ENCODE data around the gene NAB2. TPM values are rescaled to one million over a fixed set of nuclear protein-coding genes. Genes with fewer than 3 reads are reported as not detected.
A peak's percentile ranks its signal among the peaks of the same experiment; 100 is the strongest.
"Not testable (repeated sequence)": the region's sequence is repeated elsewhere in the genome, so short reads cannot be mapped to it uniquely, and the experiment has no call there.

The NAB2 gene
- total and polyA plus RNA-seq, 5 donors, result 12.8 to 22.7 (median 13.8) TPM

DNA sequence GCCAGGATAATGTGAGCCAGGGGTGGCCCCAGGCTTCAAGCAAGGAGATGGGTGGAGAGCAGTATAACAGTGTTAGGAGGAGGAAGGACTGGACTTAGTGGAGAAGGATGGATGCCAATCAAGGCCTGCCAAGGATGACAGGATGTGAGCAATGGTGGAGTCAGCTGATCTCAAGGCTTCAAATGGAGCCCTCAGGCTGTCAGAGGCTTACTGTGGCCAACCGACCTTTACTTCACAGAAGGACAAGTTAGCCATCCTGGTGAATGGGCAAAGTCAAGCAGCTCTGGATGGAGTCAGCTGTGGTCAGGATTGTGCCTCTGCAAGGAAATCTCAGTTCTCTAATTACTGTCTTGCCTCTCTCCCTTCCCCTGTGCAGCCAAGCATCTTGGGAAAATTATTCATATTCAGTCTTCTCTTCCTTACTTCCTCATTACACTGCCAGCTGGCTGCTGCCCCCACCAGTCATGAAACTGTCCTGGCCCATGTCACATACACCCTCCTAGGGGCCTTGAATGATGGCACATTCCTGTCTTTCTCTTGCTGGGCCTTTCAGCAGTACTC, 29.9 kb downstream of the NAB2 start:
- intact Hi-C loops (cut with DNase I), result loop anchor here in 1 of 4 donors (10.0 kb wide), 1 partner anchor 104 kb away; the partner anchor contains the start of gene TAC3
- peak; percentile 63 to 65 for ATAC-seq
- Histone ChIP-seq H3K4me3 (ENCODE audit: low read length) (no peak overlapping the region), H3K9me3 (ENCODE audit: control insufficient read depth, low read length) (no peaks in the 10 kb centered on the region), H3K4me1 (ENCODE audit: control insufficient read depth, insufficient read depth, low read length) (peaks cover 3% of the 10 kb centered on the region), H3K27ac (ENCODE audit: low read length) (no peak overlapping the region), H3K27me3 (ENCODE audit: control insufficient read depth, insufficient read depth) (no peaks in the 10 kb centered on the region)
- WGBS, result 72% methylated on average over 1 of the region's 1 CpG
- peak; percentile 36 to 64 (median 58) for DNase-seq

- Histone ChIP-seq H3K4me1 (ENCODE audit: control insufficient read depth, insufficient read depth, low read length) (peaks cover 3% of the 10 kb centered on the region), H3K4me3 (ENCODE audit: low read length) (no peak overlapping the region), H3K27ac (ENCODE audit: low read length) (no peak overlapping the region), H3K27me3 (ENCODE audit: control insufficient read depth, insufficient read depth) (no peaks in the 10 kb centered on the region), H3K9me3 (ENCODE audit: control insufficient read depth, low read length) (no peaks in the 10 kb centered on the region)
- ATAC-seq (peak in 1 of 2 donors; percentile 9), DNase-seq (no peak)
- WGBS, result 84% methylated on average over 5 of the region's 5 CpGs
- intact Hi-C loops (cut with DNase I), result loop anchor here in 2 of 4 donors (5.0 to 10.0 kb wide), 2 partner anchors 58 to 105 kb away; partner anchors contain the start of gene TAC3 (in 1 of the 2)
Observed at GRCh38 chr12:57119294-57120085, 30.6 kb downstream of the NAB2 start.

DNA sequence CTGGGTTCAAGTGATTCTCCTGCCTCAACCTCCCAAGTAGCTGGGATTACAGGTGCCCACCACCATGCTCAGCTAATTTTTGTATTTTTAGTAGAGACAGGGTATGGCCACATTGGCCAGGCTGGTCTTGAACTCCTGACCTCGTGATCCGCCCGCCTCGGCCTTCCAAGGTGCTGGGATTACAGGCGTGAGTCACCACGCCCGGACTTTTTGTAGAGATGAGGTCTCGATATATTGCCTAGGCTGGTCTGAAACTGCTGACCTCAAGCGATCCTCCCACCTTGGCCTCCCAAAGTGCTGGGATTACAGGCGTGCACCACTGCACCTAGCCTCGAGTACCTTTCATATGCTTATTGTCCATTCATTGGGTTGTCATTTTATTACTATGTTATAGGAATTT, 31.8 kb downstream of the NAB2 start:
- intact Hi-C loops (cut with DNase I), result loop anchor here in 1 of 4 donors (5.0 kb wide), 1 partner anchor 57 kb away; no protein-coding TSS in a partner anchor

GRCh38 chr12:57123813-57124212, 34.9 kb downstream of the NAB2 start:
- peaks cover under 1% of the 10 kb centered on the region for H3K4me1 ChIP-seq (ENCODE audit: control insufficient read depth, insufficient read depth, low read length)
- WGBS, result 37% methylated on average over 2 of the region's 2 CpGs
- H3K9me3 ChIP-seq (ENCODE audit: control insufficient read depth, low read length), result no peaks in the 10 kb centered on the region
- no peak for DNase-seq
- H3K27me3 ChIP-seq (ENCODE audit: control insufficient read depth, insufficient read depth), result no peaks in the 10 kb centered on the region
- intact Hi-C loops (cut with DNase I), result loop anchor here (2.0 to 5.0 kb wide), 3 partner anchors 51 to 59 kb away; no protein-coding TSS in a partner anchor
- ATAC-seq, result no peak
- no peak overlapping the region for H3K4me3 ChIP-seq (ENCODE audit: low read length)
- H3K27ac ChIP-seq (ENCODE audit: low read length), result no peak overlapping the region

More for the DNA sequence above, 31.8 kb downstream of the NAB2 start:
- H3K9me3 ChIP-seq (ENCODE audit: control insufficient read depth, low read length); H3K4me3 ChIP-seq (ENCODE audit: low read length); H3K27me3 ChIP-seq (ENCODE audit: control insufficient read depth, insufficient read depth); H3K4me1 ChIP-seq (ENCODE audit: control insufficient read depth, insufficient read depth, low read length); H3K27ac ChIP-seq (ENCODE audit: low read length); DNase-seq; ATAC-seq: not testable (repeated sequence)
- 91% methylated on average over 11 of the region's 11 CpGs for WGBS

GRCh38 chr12:57124261-57124877, 35.5 kb downstream of the NAB2 start:
- WGBS, result 14% methylated on average over 10 of the region's 10 CpGs
- ATAC-seq (peak in 1 of 2 donors; percentile 42), DNase-seq (peak; percentile 56 to 83 (median 69))
- Histone ChIP-seq H3K27me3 (ENCODE audit: control insufficient read depth, insufficient read depth) (no peaks in the 10 kb centered on the region), H3K4me3 (ENCODE audit: low read length) (no peak overlapping the region), H3K4me1 (ENCODE audit: control insufficient read depth, insufficient read depth, low read length) (no peaks in the 10 kb centered on the region), H3K27ac (ENCODE audit: low read length) (no peak overlapping the region), H3K9me3 (ENCODE audit: control insufficient read depth, low read length) (no peaks in the 10 kb centered on the region)
- intact Hi-C loops (cut with DNase I), result loop anchor here (2.0 to 5.0 kb wide), 3 partner anchors 50 to 58 kb away; no protein-coding TSS in a partner anchor

DNA sequence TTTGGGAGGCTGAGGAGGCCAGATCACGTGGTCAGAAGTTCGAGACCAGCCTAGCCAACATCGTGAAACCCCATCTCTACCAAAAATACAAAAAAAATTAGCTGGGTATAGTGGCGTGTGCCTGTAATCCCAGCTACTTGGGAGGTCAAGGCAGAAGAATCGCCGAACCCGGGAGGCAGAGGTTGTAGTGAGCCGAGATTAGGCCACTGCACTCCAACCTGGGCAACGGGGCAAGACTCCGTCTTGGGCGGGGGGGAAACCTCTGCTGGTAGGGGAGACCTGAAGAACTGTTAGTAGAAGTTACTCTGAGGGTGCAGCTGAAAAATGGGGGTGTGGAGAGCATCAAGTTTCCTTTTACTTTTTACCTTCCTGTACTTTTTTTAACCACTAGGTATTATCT, 37.1 kb downstream of the NAB2 start:
- ATAC-seq (no peak), DNase-seq (peak in 1 of 3 donors; percentile 26)
- no peaks in the 10 kb centered on the region for H3K9me3 ChIP-seq (ENCODE audit: control insufficient read depth, low read length)
- no peaks in the 10 kb centered on the region for H3K4me1 ChIP-seq (ENCODE audit: control insufficient read depth, insufficient read depth, low read length)
- intact Hi-C loops (cut with DNase I), result no loop called here
- 95% methylated on average over 11 of the region's 11 CpGs for WGBS
- no peak overlapping the region for H3K27ac ChIP-seq (ENCODE audit: low read length)
- no peaks in the 10 kb centered on the region for H3K27me3 ChIP-seq (ENCODE audit: control insufficient read depth, insufficient read depth)
- H3K4me3 ChIP-seq (ENCODE audit: low read length), result no peak overlapping the region

GRCh38 chr12:57126561-57126960, 37.6 kb downstream of the NAB2 start:
- Histone ChIP-seq H3K4me3 (ENCODE audit: low read length) (no peak overlapping the region), H3K27ac (ENCODE audit: low read length) (peak overlapping the region; percentile 100), H3K4me1 (ENCODE audit: control insufficient read depth, insufficient read depth, low read length) (no peaks in the 10 kb centered on the region), H3K27me3 (ENCODE audit: control insufficient read depth, insufficient read depth) (no peaks in the 10 kb centered on the region), H3K9me3 (ENCODE audit: control insufficient read depth, low read length) (no peaks in the 10 kb centered on the region)
- intact Hi-C loops (cut with DNase I), result no loop called here
- no peak for ATAC-seq
- WGBS, result 55% methylated on average over 7 of the region's 7 CpGs
- peak in 1 of 3 donors; percentile 36 for DNase-seq

DNA sequence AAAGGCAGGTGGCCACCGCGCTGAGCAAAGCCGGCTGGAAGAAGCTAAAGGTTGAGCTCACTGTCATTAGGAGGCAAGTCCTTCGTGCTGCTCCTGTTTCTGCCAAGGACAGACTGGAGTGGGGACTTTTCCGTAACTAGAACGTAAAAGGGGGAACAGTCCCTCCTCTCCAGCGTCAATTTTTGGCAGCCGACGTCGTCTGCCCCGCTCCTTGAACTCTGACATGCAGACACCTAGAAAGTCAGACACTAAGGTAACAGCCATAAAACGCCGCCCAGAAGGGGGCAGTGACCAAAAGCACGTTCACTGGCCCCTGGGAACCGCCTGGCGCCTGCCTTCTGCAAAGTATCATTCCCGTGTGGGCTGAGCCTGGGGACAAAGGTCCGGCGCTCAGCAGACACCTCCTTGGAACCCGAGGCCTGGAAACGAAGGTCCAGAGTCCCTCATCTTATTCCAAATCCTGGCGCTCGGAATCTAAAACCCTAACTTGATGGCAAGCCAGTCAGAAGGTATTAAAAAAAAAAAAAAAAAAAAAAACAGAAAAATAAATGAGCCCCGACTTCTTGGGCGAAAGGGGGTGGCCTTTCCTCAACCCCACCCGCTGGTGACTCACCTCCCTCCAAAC, 38.3 kb downstream of the NAB2 start:
- peak overlapping the region; percentile 100 for H3K27ac ChIP-seq (ENCODE audit: low read length)
- H3K27me3 ChIP-seq (ENCODE audit: control insufficient read depth, insufficient read depth), result no peaks in the 10 kb centered on the region
- ATAC-seq (peak; percentile 39 to 45), DNase-seq (peak; percentile 71 to 91 (median 88))
- intact Hi-C loops (cut with DNase I), result no loop called here
- peak overlapping the region; percentile 97 for H3K4me3 ChIP-seq (ENCODE audit: low read length)
- 3% methylated on average over 26 of the region's 26 CpGs for WGBS
- H3K4me1 ChIP-seq (ENCODE audit: control insufficient read depth, insufficient read depth, low read length), result peaks cover 4% of the 10 kb centered on the region
- no peaks in the 10 kb centered on the region for H3K9me3 ChIP-seq (ENCODE audit: control insufficient read depth, low read length)

DNA sequence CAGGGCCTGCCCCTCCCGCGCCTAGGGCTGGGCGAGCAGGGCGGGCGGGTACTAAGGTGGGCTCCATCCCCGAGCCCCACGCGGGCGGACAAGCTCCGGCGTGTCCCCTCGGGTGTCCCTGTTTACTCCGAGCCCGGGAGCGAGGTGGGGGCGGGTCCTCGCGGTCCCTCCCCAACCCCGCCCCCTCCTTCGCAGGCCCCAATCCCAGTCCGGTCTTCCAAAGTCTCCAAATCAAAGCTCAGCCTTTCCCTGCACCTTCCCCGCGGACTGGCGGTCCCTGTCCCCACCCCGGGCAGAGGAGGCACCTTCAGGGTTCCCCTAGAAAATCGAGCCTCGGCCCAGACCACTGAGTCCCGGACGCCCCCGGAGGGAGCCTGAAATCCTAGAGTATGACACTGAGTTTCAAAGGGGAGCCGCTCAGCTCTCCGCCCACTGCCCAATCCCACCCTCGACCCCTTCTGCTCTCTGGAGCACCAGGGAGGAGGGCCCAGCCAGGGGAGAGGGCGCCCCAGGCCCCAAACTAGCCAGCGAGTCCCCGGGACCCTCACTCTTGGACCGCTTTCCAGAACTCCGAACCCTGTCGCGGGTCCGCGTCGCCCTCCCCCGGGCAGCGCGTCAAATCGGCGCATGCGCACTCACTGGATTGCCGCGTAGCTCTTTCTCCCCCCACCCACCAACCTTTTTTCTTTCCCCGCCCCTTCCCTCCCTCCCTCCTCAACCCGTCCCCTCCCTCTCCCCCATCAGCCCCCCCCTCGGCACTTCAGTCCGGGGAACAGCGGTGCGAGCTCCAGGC, 39.0 kb downstream of the NAB2 start, which contains the start of gene LRP1:
TSS of gene LRP1 (plus strand) at position 758 of the 793 bp plus-strand sequence. CDS start 482 bp downstream, outside the sequence.
- no peaks in the 10 kb centered on the region for H3K27me3 ChIP-seq (ENCODE audit: control insufficient read depth, insufficient read depth)
- no peaks in the 10 kb centered on the region for H3K9me3 ChIP-seq (ENCODE audit: control insufficient read depth, low read length)
- intact Hi-C loops (cut with DNase I), result no loop called here
- peak; percentile 90 to 95 (median 94) for DNase-seq
- peak within 1 kb of the TSS; percentile 100 for H3K27ac ChIP-seq (ENCODE audit: low read length)
- WGBS, result under 1% methylated on average over 57 of the region's 57 CpGs
- ATAC-seq, result peak; percentile 82 to 86
- peaks cover 6% of the 10 kb centered on the region for H3K4me1 ChIP-seq (ENCODE audit: control insufficient read depth, insufficient read depth, low read length)
- peak within 1 kb of the TSS; percentile 97 for H3K4me3 ChIP-seq (ENCODE audit: low read length)
